Activated CD4-positive, alpha-beta T cell treated with anti-CD3 and anti-CD28 coated beads, Interleukin-2, amount 50 U/mL, for 16 hours (primary cell): ENCODE data around the gene KMT5B.

Source experiments
- DNase-seq: peaks from one replicate; pipeline ENCODE4 v3.0.0-alpha.2; 2020

KMT5B gene

GRCh38 chr11:68116974-68117373, 96.1 kb downstream of the KMT5B start:
- DNase-seq: no peak

GRCh38 chr11:68116126-68116525, 97.0 kb downstream of the KMT5B start:
- DNase-seq: no peak

- DNase-seq: no peak
These were observed 97.8 kb downstream of the KMT5B start for GRCh38 chr11:68115285-68115684.

DNA sequence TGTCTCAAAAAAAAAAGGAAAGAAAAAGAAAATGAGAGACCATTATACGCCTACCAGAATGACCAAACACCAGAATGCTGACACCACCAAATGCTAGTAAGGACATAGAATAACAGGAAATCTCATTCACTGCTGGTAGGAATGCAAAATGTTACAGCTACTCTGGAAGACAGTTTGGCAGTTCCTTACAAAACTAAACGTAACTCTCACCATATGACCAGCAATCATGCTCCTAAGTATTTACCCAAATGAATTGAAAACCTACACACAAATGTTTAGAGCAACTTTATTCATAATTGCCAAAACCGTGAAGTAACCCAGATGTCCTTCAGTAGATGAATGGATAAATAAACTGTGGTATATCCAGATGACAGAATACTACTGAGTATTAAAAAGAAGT, 99.1 kb downstream of the KMT5B start:
- DNase-seq: no peak

- no peak for DNase-seq
These were observed 105.4 kb downstream of the KMT5B start for GRCh38 chr11:68107689-68108088.

DNA sequence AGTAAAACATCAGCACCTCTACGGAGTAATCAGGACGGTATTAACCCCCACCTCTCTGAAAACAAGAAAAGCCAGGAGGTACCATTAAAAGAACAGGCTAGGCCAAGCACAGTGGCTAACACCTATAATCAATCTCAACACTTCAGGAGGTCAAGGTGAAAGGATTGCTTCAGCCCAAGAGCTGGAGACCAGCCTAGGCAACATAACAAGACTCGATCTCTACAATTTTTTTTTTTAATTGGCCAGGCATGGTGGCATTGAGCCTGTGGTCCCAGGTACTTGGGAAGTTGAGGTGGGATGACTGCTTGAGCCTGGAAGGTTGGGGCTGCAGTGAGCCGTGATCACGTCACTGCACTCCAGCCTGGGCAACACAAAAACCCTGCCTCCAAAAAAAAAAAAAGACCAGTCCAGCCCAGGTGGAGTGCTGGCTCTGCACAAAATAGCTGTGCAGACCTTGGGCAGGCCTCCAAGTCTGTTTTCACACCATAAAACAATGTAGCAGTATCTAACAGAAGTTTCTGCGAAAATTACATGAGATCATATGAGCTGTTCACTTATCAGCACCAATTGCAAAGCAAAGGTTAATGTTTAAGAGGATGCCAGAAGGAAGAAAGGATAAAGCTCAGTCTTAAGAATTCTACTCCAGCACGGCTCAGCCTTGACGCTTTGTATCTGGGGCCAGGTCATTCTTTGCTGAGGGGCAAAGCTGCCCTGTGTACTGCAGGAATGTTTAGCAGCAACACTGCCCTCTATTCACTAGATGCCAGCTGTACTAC, 106.7 kb downstream of the KMT5B start:
- DNase-seq: no peak
